HG03280 (cell line): ENCODE data around the gene KATNAL1.

Experiments used
- ATAC-seq: cut with Tn5 transposase; IDR thresholded peaks from one replicate; pipeline ENCODE4 v1.9.1; 2021; ENCODE audit warnings: mild to moderate bottlenecking, moderate library complexity; ENCODE audit not compliant: unreplicated experiment

Gene KATNAL1

GRCh38 chr13:30307194-30307970 lies at the start of gene KATNAL1:
TSS of gene KATNAL1 (minus strand) at chr13:30307551. CDS start at chr13:30283777, 23,774 bp downstream.
- ATAC-seq, result peak; percentile 60

GRCh38 chr13:30355839-30356238 lies 48.5 kb upstream of the KATNAL1 start:
- ATAC-seq, result no peak

- ATAC-seq, result peak; percentile 51
Observed at GRCh38 chr13:30355384-30355699, 48.0 kb upstream of the KATNAL1 start.

- no peak for ATAC-seq
Observed at GRCh38 chr13:30354493-30355383, 47.4 kb upstream of the KATNAL1 start.

GRCh38 chr13:30353471-30354215 lies 46.3 kb upstream of the KATNAL1 start:
- ATAC-seq, result no peak

- no peak for ATAC-seq
Observed at GRCh38 chr13:30353060-30353459, 45.7 kb upstream of the KATNAL1 start.

GRCh38 chr13:30352121-30352520 lies 44.8 kb upstream of the KATNAL1 start:
- no peak for ATAC-seq

- no peak for ATAC-seq
Observed at GRCh38 chr13:30346789-30347167, 39.4 kb upstream of the KATNAL1 start.

GRCh38 chr13:30346153-30346788 lies 38.9 kb upstream of the KATNAL1 start:
- ATAC-seq, result no peak

GRCh38 chr13:30345426-30346100 lies 38.2 kb upstream of the KATNAL1 start:
- no peak for ATAC-seq

GRCh38 chr13:30341815-30342570 lies 34.6 kb upstream of the KATNAL1 start:
- ATAC-seq, result no peak

- no peak for ATAC-seq
Observed at GRCh38 chr13:30340331-30341250, 33.2 kb upstream of the KATNAL1 start.

GRCh38 chr13:30339738-30340330 lies 32.5 kb upstream of the KATNAL1 start:
- no peak for ATAC-seq

GRCh38 chr13:30338952-30339351 lies 31.6 kb upstream of the KATNAL1 start:
- ATAC-seq, result no peak

- no peak for ATAC-seq
Observed at GRCh38 chr13:30338331-30338851, 31.0 kb upstream of the KATNAL1 start.

GRCh38 chr13:30337061-30337610 lies 29.8 kb upstream of the KATNAL1 start:
- no peak for ATAC-seq

- ATAC-seq, result no peak
Observed at GRCh38 chr13:30334663-30335386, 27.5 kb upstream of the KATNAL1 start.
